Suprapubic skin (tissue), 4 donors: ENCODE data around the gene FOXN3.

Experiments used
- EP300 ChIP-seq: sonication (generic); formaldehyde crosslinking; IDR thresholded peaks from one replicate; pipeline ENCODE4 v1.6.1; 2017; ENCODE audit warnings: antibody characterized with exemption
- POLR2A ChIP-seq, 2 donors: fragments of 450-650 bp; IDR thresholded peaks; one replicate each; pipeline ENCODE4 v1.6.1; 2017; ENCODE audit warnings: antibody characterized with exemption in 2 of 2, mild to moderate bottlenecking in 2 of 2, moderate library complexity in 2 of 2
- POLR2AphosphoS5 ChIP-seq, 3 donors: sonication (generic); formaldehyde crosslinking; IDR thresholded peaks; one replicate each; pipeline ENCODE4 v1.6.1; 2017; ENCODE audit warnings: antibody characterized with exemption in 3 of 3
- TF ChIP-seq, protein P1 (sequence below), 2 donors: fragments of 200-600 bp in 1 of 2; fragments of 450-650 bp in 1 of 2; sonication (generic) in 1 of 2; IDR thresholded peaks; one replicate each; pipeline ENCODE4 v1.5.1; 2016 to 2019; ENCODE audit warnings: antibody characterized with exemption in 2 of 2, mild to moderate bottlenecking in 1 of 2, moderate library complexity in 1 of 2

DNA sequence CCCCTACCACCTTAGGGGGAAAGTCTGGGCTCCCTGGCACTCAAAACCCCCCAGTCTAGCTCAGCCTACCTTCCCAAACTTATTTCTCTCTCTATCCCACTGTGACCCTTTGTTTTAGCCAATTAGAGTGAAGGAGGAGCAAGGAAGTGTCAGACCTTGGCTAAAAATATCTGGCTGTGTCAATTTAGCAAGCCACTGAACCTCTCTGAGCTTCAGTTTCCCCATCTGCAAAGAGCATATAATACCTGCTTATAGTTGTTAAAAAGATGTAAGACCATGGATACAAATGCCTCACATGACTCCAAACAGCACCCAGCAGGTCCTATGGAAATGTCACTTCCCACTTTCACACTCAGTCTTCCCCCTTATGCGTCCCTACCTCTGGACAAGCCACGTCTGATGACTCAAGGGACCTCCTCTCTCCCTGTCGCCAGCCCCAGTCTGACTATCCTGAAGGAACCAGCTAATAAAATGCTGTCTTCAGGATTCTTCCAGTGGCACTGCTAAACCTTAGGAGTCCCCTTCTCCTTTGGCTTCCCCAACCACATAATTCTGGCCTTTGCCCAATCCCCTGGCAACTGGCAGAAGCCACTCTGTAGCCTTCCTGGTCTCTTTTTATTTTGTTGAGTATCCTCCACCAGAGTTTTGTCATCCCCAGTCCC, 19.3 kb downstream of the FOXN3 start:
- TF ChIP-seq, protein P1, sequence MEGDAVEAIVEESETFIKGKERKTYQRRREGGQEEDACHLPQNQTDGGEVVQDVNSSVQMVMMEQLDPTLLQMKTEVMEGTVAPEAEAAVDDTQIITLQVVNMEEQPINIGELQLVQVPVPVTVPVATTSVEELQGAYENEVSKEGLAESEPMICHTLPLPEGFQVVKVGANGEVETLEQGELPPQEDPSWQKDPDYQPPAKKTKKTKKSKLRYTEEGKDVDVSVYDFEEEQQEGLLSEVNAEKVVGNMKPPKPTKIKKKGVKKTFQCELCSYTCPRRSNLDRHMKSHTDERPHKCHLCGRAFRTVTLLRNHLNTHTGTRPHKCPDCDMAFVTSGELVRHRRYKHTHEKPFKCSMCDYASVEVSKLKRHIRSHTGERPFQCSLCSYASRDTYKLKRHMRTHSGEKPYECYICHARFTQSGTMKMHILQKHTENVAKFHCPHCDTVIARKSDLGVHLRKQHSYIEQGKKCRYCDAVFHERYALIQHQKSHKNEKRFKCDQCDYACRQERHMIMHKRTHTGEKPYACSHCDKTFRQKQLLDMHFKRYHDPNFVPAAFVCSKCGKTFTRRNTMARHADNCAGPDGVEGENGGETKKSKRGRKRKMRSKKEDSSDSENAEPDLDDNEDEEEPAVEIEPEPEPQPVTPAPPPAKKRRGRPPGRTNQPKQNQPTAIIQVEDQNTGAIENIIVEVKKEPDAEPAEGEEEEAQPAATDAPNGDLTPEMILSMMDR (IDR thresholded peaks at IDR 0.05), result no peak
- no peak for TF ChIP-seq POLR2A (IDR thresholded peaks at IDR 0.05)
- no peak for TF ChIP-seq POLR2AphosphoS5 (IDR thresholded peaks at IDR 0.05)
- no peak for TF ChIP-seq EP300
